Progenitor cell of endocrine pancreas (in vitro differentiated cells): ENCODE data around the gene SNX30. TPM values are rescaled to one million over a fixed set of nuclear protein-coding genes. Genes with fewer than 3 reads are reported as not detected.

Experiments used
- DNase-seq: peaks from one replicate; pipeline ENCODE4 v3.0.0; 2021; ENCODE audit warnings: low spot score; ENCODE audit not compliant: unreplicated experiment
- H3K27ac Mint-ChIP-seq: 2 replicates; pipeline ENCODE4 v1.8.0; 2021; ENCODE audit warnings: mild to moderate bottlenecking, moderate library complexity, mixed read lengths
- H3K27me3 Mint-ChIP-seq: 2 replicates; pipeline ENCODE4 v1.8.0; 2021; ENCODE audit warnings: mixed read lengths
- H3K36me3 Mint-ChIP-seq: 2 replicates; pipeline ENCODE4 v1.8.0; 2022; ENCODE audit warnings: mixed read lengths; ENCODE audit not compliant: insufficient read depth
- H3K4me1 Mint-ChIP-seq: 2 replicates; pipeline ENCODE4 v1.8.0; 2021; ENCODE audit warnings: low read depth, mixed read lengths
- H3K4me3 Mint-ChIP-seq: 2 replicates; pipeline ENCODE4 v1.8.0; 2021; ENCODE audit warnings: low read depth, mild to moderate bottlenecking, moderate library complexity, mixed read lengths
- H3K9me3 Mint-ChIP-seq: 2 replicates; pipeline ENCODE4 v1.8.0; 2021; ENCODE audit warnings: low read depth, mixed read lengths
- CTCF ChIP-seq: fragments of 200-600 bp; sonication (generic); IDR thresholded peaks from one replicate; pipeline ENCODE4 v1.5.0; 2021; ENCODE audit warnings: antibody characterized with exemption, mild to moderate bottlenecking; ENCODE audit not compliant: unreplicated experiment
- total RNA-seq: library from RNA; stranded (reverse); gene quantifications from 2 replicates; pipeline ENCODE4 v1.2.1, GENCODE V29; 2021

SNX30 gene
- total RNA-seq, 1 donor from 2014 or later = 13.4 TPM

DNA sequence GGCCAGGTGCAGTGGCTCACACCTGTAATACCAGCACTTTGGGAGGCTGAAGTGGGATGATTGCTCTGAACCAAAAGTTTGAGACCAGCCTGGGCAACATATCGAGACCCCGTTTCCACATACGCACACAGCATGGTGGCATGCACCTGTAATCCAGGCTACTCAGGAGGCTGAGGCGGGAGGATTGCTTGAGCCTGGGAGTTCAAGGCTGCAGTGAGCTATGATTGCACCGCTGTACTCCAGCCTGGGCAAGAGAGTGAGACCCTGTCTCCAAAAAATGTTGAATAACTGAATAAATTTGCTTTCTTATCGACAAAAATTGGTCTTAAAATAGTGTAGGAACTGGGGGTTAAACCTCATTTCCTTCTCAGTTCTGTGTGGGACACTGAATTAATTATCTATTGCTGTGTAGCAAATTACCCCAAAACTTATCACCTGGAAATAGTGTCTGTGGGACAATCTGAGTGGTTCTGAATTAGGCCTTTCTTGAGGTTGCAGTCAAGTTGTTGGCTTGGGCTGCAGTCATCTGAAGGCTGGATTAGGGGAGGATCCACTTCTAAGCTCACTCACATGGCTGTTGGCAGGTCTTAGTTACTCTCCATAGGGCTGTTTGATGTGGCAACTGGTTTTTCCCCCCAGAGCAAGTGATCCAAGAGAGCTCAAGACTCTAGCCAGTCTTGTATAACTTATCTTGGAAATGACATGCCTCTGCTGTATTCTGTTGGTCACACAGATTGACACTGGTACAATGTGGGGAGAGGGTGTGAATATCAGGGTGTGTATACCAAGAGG lies 2.0 kb downstream of the SNX30 start:
- Mint-ChIP-seq H3K4me1 (peaks cover 22% of the 10 kb centered on the region), H3K27ac (peak overlapping the region; percentile 65), H3K27me3 (no peaks in the 10 kb centered on the region), H3K36me3 (no peaks in the 10 kb centered on the region), H3K9me3 (no peaks in the 10 kb centered on the region), H3K4me3 (peak overlapping the region; percentile 82)
- DNase-seq = no peak
- no peak for TF ChIP-seq CTCF

GRCh38 chr9:112753725-112754124 lies 3.2 kb downstream of the SNX30 start:
- no peak for TF ChIP-seq CTCF
- Mint-ChIP-seq H3K36me3 (no peaks in the 10 kb centered on the region), H3K9me3 (no peaks in the 10 kb centered on the region), H3K4me1 (peaks cover 22% of the 10 kb centered on the region), H3K4me3 (no peak overlapping the region), H3K27ac (no peak overlapping the region), H3K27me3 (no peaks in the 10 kb centered on the region)
- DNase-seq = no peak

- no peak for DNase-seq
- Mint-ChIP-seq H3K36me3 (no peaks in the 10 kb centered on the region), H3K27ac (peak overlapping the region; percentile 33), H3K9me3 (no peaks in the 10 kb centered on the region), H3K4me1 (peaks cover 22% of the 10 kb centered on the region), H3K27me3 (no peaks in the 10 kb centered on the region), H3K4me3 (no peak overlapping the region)
- no peak for TF ChIP-seq CTCF
Observed at GRCh38 chr9:112754578-112754977, 4.0 kb downstream of the SNX30 start.

- Mint-ChIP-seq H3K27ac (peak overlapping the region; percentile 33), H3K4me3 (no peak overlapping the region), H3K4me1 (peaks cover 21% of the 10 kb centered on the region), H3K27me3 (no peaks in the 10 kb centered on the region), H3K9me3 (no peaks in the 10 kb centered on the region), H3K36me3 (no peaks in the 10 kb centered on the region)
- no peak for DNase-seq
- TF ChIP-seq CTCF = no peak
Observed at GRCh38 chr9:112755016-112755427, 4.5 kb downstream of the SNX30 start.

DNA sequence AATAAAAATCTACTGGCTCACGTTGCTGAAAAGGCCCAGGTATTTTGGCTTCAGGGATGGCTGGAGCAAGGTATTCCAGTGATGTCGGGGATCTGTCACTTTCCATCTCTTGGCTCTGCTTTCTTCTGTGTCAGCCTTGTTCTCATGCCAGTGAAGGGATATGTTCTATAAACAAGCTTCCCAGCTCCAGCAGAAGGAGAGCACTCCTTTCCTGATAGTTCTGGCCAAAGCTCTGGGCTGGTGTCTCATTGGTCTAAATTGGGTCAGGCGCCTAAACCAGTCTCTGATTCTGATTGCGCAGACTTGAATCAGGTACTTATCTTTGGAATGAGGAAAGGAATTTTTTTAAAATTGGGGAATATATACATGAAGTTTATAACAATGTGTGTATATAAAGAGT lies 5.1 kb downstream of the SNX30 start:
- Mint-ChIP-seq H3K9me3 (no peaks in the 10 kb centered on the region), H3K4me3 (no peak overlapping the region), H3K4me1 (peaks cover 19% of the 10 kb centered on the region), H3K27me3 (no peaks in the 10 kb centered on the region), H3K27ac (no peak overlapping the region), H3K36me3 (no peaks in the 10 kb centered on the region)
- TF ChIP-seq CTCF = no peak
- DNase-seq = no peak
